Measurements from ENCODE around the gene SATB2.

DNA sequence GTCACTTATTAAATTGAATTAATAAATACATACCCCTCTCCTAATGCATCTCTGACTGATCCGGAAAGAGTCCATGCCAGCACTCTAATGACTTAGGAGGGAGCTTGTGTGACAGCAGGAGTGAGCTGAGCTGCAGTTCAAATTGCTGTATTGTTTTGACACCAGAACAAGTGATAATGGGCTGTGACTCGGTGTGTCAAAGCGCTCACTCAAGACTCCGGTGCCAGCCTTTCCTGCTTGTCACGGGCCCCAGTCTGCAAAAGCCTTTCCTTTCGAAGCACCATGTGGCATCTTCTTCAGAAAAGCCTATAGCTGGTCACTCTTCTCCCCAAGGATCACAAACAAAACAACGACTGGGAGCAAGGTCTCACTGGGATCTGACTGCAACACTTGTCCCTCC lies 43.3 kb downstream of the SATB2 start:
- TF ChIP-seq ZC3H10 (CRISPR knock-in tag; IDR thresholded peaks at IDR 0.05) (no peak), TOX (CRISPR knock-in tag; IDR thresholded peaks at IDR 0.05; ENCODE audit: borderline replicate concordance) (no peak), TCF4 (CRISPR knock-in tag; IDR thresholded peaks at IDR 0.05; ENCODE audit: borderline replicate concordance) (no peak), PPARA (CRISPR knock-in tag; IDR thresholded peaks at IDR 0.05; ENCODE audit: borderline replicate concordance) (no peak), RARB (CRISPR knock-in tag; IDR thresholded peaks at IDR 0.05) (no peak), ESRRG (CRISPR knock-in tag; IDR thresholded peaks at IDR 0.05) (no peak), GLIS3 (CRISPR knock-in tag; IDR thresholded peaks at IDR 0.05) (no peak)

Data from SK-N-SH treated with all-trans-retinoic acid at 6 μM for 48 hours (cell line).